Measurements from ENCODE around the gene PTPRR.

DNA sequence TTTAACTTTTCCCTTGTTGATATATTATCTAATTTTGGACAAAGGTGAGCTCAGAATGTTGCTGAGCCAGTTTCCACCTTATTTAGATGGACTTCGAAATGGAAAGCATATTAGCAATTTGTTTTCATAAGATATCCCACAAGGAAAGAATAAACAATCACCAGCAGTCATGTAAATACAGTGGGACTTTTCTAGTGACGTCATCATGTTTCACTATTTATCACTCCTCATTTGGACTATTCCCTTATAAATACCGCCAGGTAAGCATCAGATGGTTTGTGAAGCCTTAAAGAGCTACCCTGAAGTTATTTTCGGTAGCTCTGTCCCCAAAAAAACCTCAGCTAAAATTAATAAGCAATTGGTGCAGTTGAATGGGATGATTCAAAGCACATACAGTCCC lies 110.7 kb downstream of the PTPRR start:
- TF ChIP-seq, protein P1, sequence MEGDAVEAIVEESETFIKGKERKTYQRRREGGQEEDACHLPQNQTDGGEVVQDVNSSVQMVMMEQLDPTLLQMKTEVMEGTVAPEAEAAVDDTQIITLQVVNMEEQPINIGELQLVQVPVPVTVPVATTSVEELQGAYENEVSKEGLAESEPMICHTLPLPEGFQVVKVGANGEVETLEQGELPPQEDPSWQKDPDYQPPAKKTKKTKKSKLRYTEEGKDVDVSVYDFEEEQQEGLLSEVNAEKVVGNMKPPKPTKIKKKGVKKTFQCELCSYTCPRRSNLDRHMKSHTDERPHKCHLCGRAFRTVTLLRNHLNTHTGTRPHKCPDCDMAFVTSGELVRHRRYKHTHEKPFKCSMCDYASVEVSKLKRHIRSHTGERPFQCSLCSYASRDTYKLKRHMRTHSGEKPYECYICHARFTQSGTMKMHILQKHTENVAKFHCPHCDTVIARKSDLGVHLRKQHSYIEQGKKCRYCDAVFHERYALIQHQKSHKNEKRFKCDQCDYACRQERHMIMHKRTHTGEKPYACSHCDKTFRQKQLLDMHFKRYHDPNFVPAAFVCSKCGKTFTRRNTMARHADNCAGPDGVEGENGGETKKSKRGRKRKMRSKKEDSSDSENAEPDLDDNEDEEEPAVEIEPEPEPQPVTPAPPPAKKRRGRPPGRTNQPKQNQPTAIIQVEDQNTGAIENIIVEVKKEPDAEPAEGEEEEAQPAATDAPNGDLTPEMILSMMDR (IDR thresholded peaks at IDR 0.05) = no peak
- TF ChIP-seq POLR2A (IDR thresholded peaks at IDR 0.05) = no peak

Measured in heart left ventricle (tissue), 13 donors.